Measurements from ENCODE around the gene OBSL1. TPM values are rescaled to one million over a fixed set of nuclear protein-coding genes. Genes with fewer than 3 reads are reported as not detected.

The OBSL1 gene
- total and polyA plus RNA-seq, 10 of the 15 experiments (the other 5 are each of a cell fraction or from before 2014, with no cell fraction given): 0.14 to 0.77 TPM; not detected in 8

GRCh38 chr2:219555956-219556355 lies 15.4 kb downstream of the OBSL1 start:
- Histone ChIP-seq H3K4me3 (no peak overlapping the region), H3K4me1 (ENCODE audit: control insufficient read depth, insufficient read depth, low read length) (no peaks in the 10 kb centered on the region; the same call in 1 of the 2 replicates), H2AFZ (ENCODE audit: control insufficient read depth, low read depth, low read length) (no peak overlapping the region), H4K20me1 (ENCODE audit: control insufficient read depth, insufficient read depth) (no peaks in the 10 kb centered on the region), H3K27me3 (replicated peaks in 1 of 2; ENCODE audit: control insufficient read depth in 2 of 2, insufficient read depth in 2 of 2, low read length in 1 of 2) (peaks cover under 1 to 4% of the 10 kb centered on the region in 2 experiments), H3K9me3 (replicated peaks; ENCODE audit: control insufficient read depth, insufficient read depth, low read length) (no peaks in the 10 kb centered on the region; the same call in 2 of the 3 replicates), H3K27ac (ENCODE audit: control insufficient read depth, insufficient read depth) (no peak overlapping the region), H3K79me2 (ENCODE audit: control insufficient read depth, insufficient read depth, low read length) (no peaks in the 10 kb centered on the region), H3K36me3 (ENCODE audit: control insufficient read depth in 2 of 2, insufficient read depth in 2 of 2, low read length in 1 of 2) (no peaks in the 10 kb centered on the region), H3K9ac (ENCODE audit: control insufficient read depth, insufficient read depth, low read length) (no peak overlapping the region), H3K4me2 (ENCODE audit: control insufficient read depth, insufficient read depth) (no peak overlapping the region)
- TF ChIP-seq HCFC1 (IDR thresholded peaks at IDR 0.05; ENCODE audit: low read length) (no peak), JUNB (IDR thresholded peaks at IDR 0.05) (no peak), MEF2B (IDR thresholded peaks at IDR 0.05; ENCODE audit: partially characterized antibody, poor library complexity, severe bottlenecking) (no peak), SP1 (IDR thresholded peaks at IDR 0.05; ENCODE audit: low read depth, low read length) (no peak), CBX5 (IDR thresholded peaks at IDR 0.05; ENCODE audit: low read depth) (no peak), NFIC (IDR thresholded peaks at IDR 0.05; ENCODE audit: low read depth, low read length) (no peak), HSF1 (IDR thresholded peaks at IDR 0.05; ENCODE audit: low read depth, low read length) (no peak), SIN3A (IDR thresholded peaks at IDR 0.05; ENCODE audit: low read depth, low read length) (no peak), EZH2 (IDR thresholded peaks at IDR 0.05; ENCODE audit: borderline replicate concordance, control insufficient read depth, low read depth, low read length) (no peak), BRCA1 (IDR thresholded peaks at IDR 0.05; ENCODE audit: low read depth, low read length) (no peak), ZNF384 (IDR thresholded peaks at IDR 0.05; ENCODE audit: borderline replicate concordance, low read depth, low read length) (no peak), PML (IDR thresholded peaks at IDR 0.05; ENCODE audit: low read length) (no peak), SPI1 (IDR thresholded peaks at IDR 0.05; ENCODE audit: borderline replicate concordance, insufficient read depth, low read depth, low read length) (no peak), CEBPZ (IDR thresholded peaks at IDR 0.05; ENCODE audit: low read depth, low read length) (no peak), TCF7 (IDR thresholded peaks at IDR 0.05; ENCODE audit: borderline replicate concordance) (no peak), FOS (IDR thresholded peaks at IDR 0.05; ENCODE audit: borderline replicate concordance, extremely low read depth, insufficient read length) (no peak), ETV6 (conservative IDR thresholded peaks at IDR 0.05 in 1 of 2, IDR thresholded peaks at IDR 0.05 in 1 of 2; ENCODE audit: borderline replicate concordance in 1 of 2, low read depth in 1 of 2) (no peak)
- 70% methylated on average over 20 of the region's 20 CpGs for WGBS (ENCODE audit: insufficient coverage, insufficient replicate concordance, low lambda C conversion rate, missing lambda C conversion rate)
- intact Hi-C loops (cut with micrococcal nuclease; ENCODE audit: unreplicated experiment): no loop called here
- SMC1A ChIA-PET (ENCODE audit: uncharacterized antibody, unreplicated experiment): no interaction called here
- DNase-seq (ENCODE audit: low read depth, low spot score) (no peak), ATAC-seq (no peak), FAIRE-seq (no peak)
- POLR2A ChIA-PET: no interaction called here
- RAD21 ChIA-PET (ENCODE audit: unreplicated experiment): no interaction called here
- CTCF ChIA-PET: no interaction called here
- in situ Hi-C loops (cut with MboI): no loop called here
- BruUV-seq (replicated peaks): no TSS peak
